ENCODE measurements around the gene DRC7.
"Not testable (repeated sequence)": the region's sequence is repeated elsewhere in the genome, so short reads cannot be mapped to it uniquely, and the experiment has no call there.

Gene DRC7

GRCh38 chr16:57658878-57659674 lies 35.5 kb upstream of the DRC7 start:
- in situ Hi-C loops (cut with MboI; ENCODE audit: low pct_unique_long_range_greater_than_20kb, low sequenced_read_pairs), result no loop called here

GRCh38 chr16:57660715-57661463 lies 33.7 kb upstream of the DRC7 start:
- no peak for DNase-seq
- in situ Hi-C loops (cut with MboI; ENCODE audit: low pct_unique_long_range_greater_than_20kb, low sequenced_read_pairs), result no loop called here

More at GRCh38 chr16:57658878-57659674, 35.5 kb upstream of the DRC7 start:
- DNase-seq, result no peak

- DNase-seq, result no peak
- in situ Hi-C loops (cut with MboI; ENCODE audit: low pct_unique_long_range_greater_than_20kb, low sequenced_read_pairs), result no loop called here
Observed at GRCh38 chr16:57661510-57661909, 33.1 kb upstream of the DRC7 start.

GRCh38 chr16:57661936-57662906 lies 32.4 kb upstream of the DRC7 start:
- no peak for DNase-seq
- in situ Hi-C loops (cut with MboI; ENCODE audit: low pct_unique_long_range_greater_than_20kb, low sequenced_read_pairs), result no loop called here

GRCh38 chr16:57663436-57663835 lies 31.2 kb upstream of the DRC7 start:
- DNase-seq, result no peak
- in situ Hi-C loops (cut with MboI; ENCODE audit: low pct_unique_long_range_greater_than_20kb, low sequenced_read_pairs), result no loop called here

GRCh38 chr16:57663917-57664661 lies 30.5 kb upstream of the DRC7 start:
- DNase-seq, result no peak
- in situ Hi-C loops (cut with MboI; ENCODE audit: low pct_unique_long_range_greater_than_20kb, low sequenced_read_pairs), result no loop called here

- no peak for DNase-seq
Observed at GRCh38 chr16:57664662-57665025, 30.0 kb upstream of the DRC7 start.

GRCh38 chr16:57665541-57665940 lies 29.1 kb upstream of the DRC7 start:
- in situ Hi-C loops (cut with MboI; ENCODE audit: low pct_unique_long_range_greater_than_20kb, low sequenced_read_pairs), result no loop called here
- no peak for DNase-seq

More at GRCh38 chr16:57664662-57665025, 30.0 kb upstream of the DRC7 start:
- in situ Hi-C loops (cut with MboI; ENCODE audit: low pct_unique_long_range_greater_than_20kb, low sequenced_read_pairs), result no loop called here

GRCh38 chr16:57666353-57667047 lies 28.1 kb upstream of the DRC7 start:
- in situ Hi-C loops (cut with MboI; ENCODE audit: low pct_unique_long_range_greater_than_20kb, low sequenced_read_pairs), result no loop called here
- no peak for DNase-seq

GRCh38 chr16:57667048-57667525 lies 27.5 kb upstream of the DRC7 start:
- DNase-seq, result no peak
- in situ Hi-C loops (cut with MboI; ENCODE audit: low pct_unique_long_range_greater_than_20kb, low sequenced_read_pairs), result no loop called here

GRCh38 chr16:57667526-57668262 lies 26.9 kb upstream of the DRC7 start:
- no peak for DNase-seq
- in situ Hi-C loops (cut with MboI; ENCODE audit: low pct_unique_long_range_greater_than_20kb, low sequenced_read_pairs), result no loop called here

GRCh38 chr16:57668263-57668571 lies 26.4 kb upstream of the DRC7 start, which contains the start of gene ADGRG3:
ADGRG3 (plus strand) TSS chr16:57668306; CDS start chr16:57668348, 42 bp downstream.
- in situ Hi-C loops (cut with MboI; ENCODE audit: low pct_unique_long_range_greater_than_20kb, low sequenced_read_pairs), result no loop called here
- DNase-seq, result no peak

- no peak for DNase-seq
- in situ Hi-C loops (cut with MboI; ENCODE audit: low pct_unique_long_range_greater_than_20kb, low sequenced_read_pairs), result no loop called here
Observed at GRCh38 chr16:57668630-57669475, 25.8 kb upstream of the DRC7 start.

- in situ Hi-C loops (cut with MboI; ENCODE audit: low pct_unique_long_range_greater_than_20kb, low sequenced_read_pairs), result no loop called here
- no peak for DNase-seq
Observed at GRCh38 chr16:57669476-57670162, 25.0 kb upstream of the DRC7 start.

GRCh38 chr16:57670196-57670595 lies 24.4 kb upstream of the DRC7 start:
- in situ Hi-C loops (cut with MboI; ENCODE audit: low pct_unique_long_range_greater_than_20kb, low sequenced_read_pairs), result no loop called here
- no peak for DNase-seq

- DNase-seq; in situ Hi-C loops (cut with MboI; ENCODE audit: low pct_unique_long_range_greater_than_20kb, low sequenced_read_pairs): not testable (repeated sequence)
Observed at GRCh38 chr16:57671451-57671850, 23.2 kb upstream of the DRC7 start.
